PC-9 (cell line): ENCODE data around the gene UBR4. TPM values are rescaled to one million over a fixed set of nuclear protein-coding genes. Genes with fewer than 3 reads are reported as not detected.

Experiments used
- BruUV-seq: library from RNA; stranded (reverse); fragments of 400-500 nt; replicated peaks from 2 replicates; lab custom pipeline; 2021; lab: Mats Ljungman, UMichigan
- CTCF ChIA-PET: fragments of 300-600 bp; sonication (Branson Sonifier 250); formaldehyde crosslinking; loops from one replicate; lab custom pipeline; 2022; ENCODE audit warnings: antibody characterized with exemption; lab: Charles Lee
- POLR2A ChIA-PET: fragments of 300-600 bp; sonication (Branson Sonifier 250); formaldehyde crosslinking; loops from one replicate; lab custom pipeline; 2022; ENCODE audit warnings: antibody characterized with exemption; ENCODE audit not compliant: unreplicated experiment; lab: Charles Lee
- DNase-seq, 2 experiments: peaks; one replicate each; pipeline versions ENCODE4 v3.0.0 to v3.0.0-alpha.2; 2015 to 2022; ENCODE audit warnings: mixed read lengths in 1 of 2
- H2AFZ ChIP-seq: fragments of 200-600 bp; sonication (generic); 2 replicates; pipeline ENCODE4 v1.8.1; 2017; ENCODE audit warnings: antibody characterized with exemption
- H3F3A ChIP-seq: fragments of 200-600 bp; sonication (generic); 2 replicates; pipeline ENCODE4 v1.8.1; 2017; ENCODE audit warnings: antibody characterized with exemption, mild to moderate bottlenecking, low read depth; ENCODE audit not compliant: insufficient read depth
- H3K27ac ChIP-seq: fragments of 200-600 bp; sonication (generic); 2 replicates; pipeline ENCODE4 v1.6.1; 2016; ENCODE audit warnings: mixed run types
- H3K27me3 ChIP-seq: fragments of 200-600 bp; sonication (generic); 2 replicates; pipeline ENCODE4 v1.6.1; 2016; ENCODE audit warnings: low read depth, mixed run types; ENCODE audit not compliant: insufficient read depth
- H3K36me3 ChIP-seq: fragments of 200-600 bp; sonication (generic); 2 replicates; pipeline ENCODE4 v1.6.1; 2016; ENCODE audit warnings: low read depth, mixed run types
- H3K4me1 ChIP-seq: fragments of 200-600 bp; sonication (generic); replicated peaks from 2 replicates; pipeline ENCODE4 v1.6.1; 2016; ENCODE audit warnings: mixed run types; ENCODE audit not compliant: insufficient read depth
- H3K4me2 ChIP-seq: fragments of 200-600 bp; sonication (generic); 2 replicates; pipeline ENCODE4 v1.6.1; 2017; ENCODE audit warnings: mixed run types
- H3K4me3 ChIP-seq: fragments of 200-600 bp; sonication (generic); 2 replicates; pipeline ENCODE4 v1.6.1; 2016; ENCODE audit warnings: mixed run types
- H3K79me2 ChIP-seq: fragments of 200-600 bp; sonication (generic); 2 replicates; pipeline ENCODE4 v1.6.1; 2017; ENCODE audit warnings: low read depth, mixed run types
- H3K9me2 ChIP-seq: fragments of 200-600 bp; sonication (generic); 2 replicates; pipeline ENCODE4 v1.8.1; 2017; ENCODE audit warnings: mild to moderate bottlenecking; ENCODE audit not compliant: insufficient read depth
- H3K9me3 ChIP-seq: fragments of 200-600 bp; sonication (generic); 2 replicates; pipeline ENCODE4 v1.8.1; 2016; ENCODE audit warnings: low read depth; ENCODE audit not compliant: insufficient read depth
- H4K20me1 ChIP-seq: fragments of 200-600 bp; sonication (generic); 2 replicates; pipeline ENCODE4 v1.8.1; 2017; ENCODE audit not compliant: insufficient read depth
- EZH2 ChIP-seq: fragments of 200-600 bp; sonication (generic); IDR thresholded peaks from 2 replicates; pipeline ENCODE4 v1.8.0; 2017; ENCODE audit warnings: antibody characterized with exemption, low read depth
- intact Hi-C: fragments of 100-400 bp; cut with micrococcal nuclease; formaldehyde crosslinking; loops from one replicate; pipeline ENCODE4 v1.10.0; 2022; ENCODE audit not compliant: unreplicated experiment
- total RNA-seq: library from RNA; stranded (reverse); gene quantifications from 2 replicates; pipeline ENCODE4 v1.2.3, GENCODE V29; 2021
- TF ChIP-seq, protein P1 (sequence below): fragments of 200-600 bp; sonication (generic); conservative IDR thresholded peaks from 2 replicates; pipeline ENCODE4 v1.6.1; 2017; ENCODE audit warnings: mixed run types, antibody characterized with exemption, mild to moderate bottlenecking, moderate library complexity

Gene UBR4
- total RNA-seq, 1 experiment from 2014 or later: 117 TPM

DNA sequence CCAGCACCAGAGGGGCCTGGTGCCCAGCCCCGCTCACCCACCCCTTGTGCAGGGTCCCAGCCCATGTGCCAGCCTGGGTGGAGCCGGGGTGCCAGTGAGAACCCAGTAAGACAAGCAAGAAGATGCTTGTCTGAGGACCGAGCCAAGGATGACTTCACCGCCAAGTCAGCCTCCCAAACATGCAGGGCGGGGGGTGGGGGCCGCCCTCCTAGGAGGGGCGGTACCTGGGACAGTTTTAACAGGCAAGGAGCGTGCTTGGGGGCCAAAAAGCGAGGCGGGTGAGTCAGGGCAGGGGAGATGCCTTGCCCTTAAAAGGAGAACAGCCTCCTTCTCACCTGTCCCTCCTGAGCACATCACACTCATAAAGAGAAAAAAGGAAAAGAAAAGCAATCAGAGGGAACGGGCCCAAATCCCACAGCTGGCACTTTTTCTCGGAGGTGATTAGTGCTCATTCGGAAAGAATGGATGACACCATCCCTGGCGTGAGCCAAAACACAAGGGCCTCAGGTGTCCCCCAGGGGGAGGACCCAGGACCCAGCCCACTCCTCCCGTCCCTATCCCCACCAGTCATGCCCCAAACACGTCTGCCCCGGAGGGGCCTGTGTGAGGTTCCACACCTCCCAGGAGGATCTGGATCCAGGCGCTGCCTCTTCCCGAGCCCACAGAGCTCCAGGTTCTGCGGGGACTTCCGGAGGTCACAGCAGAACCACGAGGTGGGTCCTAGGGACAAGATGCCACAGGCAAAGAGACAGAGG lies 176.0 kb downstream of the UBR4 start:
- TSS peak; percentile 78 for BruUV-seq
- no peaks in the 10 kb centered on the region for H3K9me2 ChIP-seq
- intact Hi-C loops: loop anchor here (1.0 to 5.0 kb wide), 2 partner anchors 23 to 33 kb away; no protein-coding TSS in a partner anchor
- peak; percentile 66 to 79 for DNase-seq
- H3F3A ChIP-seq: peaks cover under 1% of the 10 kb centered on the region; the same call in 1 of the 2 replicates
- H3K4me1 ChIP-seq: peaks cover 28% of the 10 kb centered on the region
- H3K4me2 ChIP-seq: peak overlapping the region; percentile 39; the same call in 1 of the 2 replicates
- H3K36me3 ChIP-seq: no peaks in the 10 kb centered on the region
- ChIA-PET CTCF (no interaction called here), POLR2A (no interaction called here)
- H3K79me2 ChIP-seq: no peaks in the 10 kb centered on the region
- TF ChIP-seq, protein P1, sequence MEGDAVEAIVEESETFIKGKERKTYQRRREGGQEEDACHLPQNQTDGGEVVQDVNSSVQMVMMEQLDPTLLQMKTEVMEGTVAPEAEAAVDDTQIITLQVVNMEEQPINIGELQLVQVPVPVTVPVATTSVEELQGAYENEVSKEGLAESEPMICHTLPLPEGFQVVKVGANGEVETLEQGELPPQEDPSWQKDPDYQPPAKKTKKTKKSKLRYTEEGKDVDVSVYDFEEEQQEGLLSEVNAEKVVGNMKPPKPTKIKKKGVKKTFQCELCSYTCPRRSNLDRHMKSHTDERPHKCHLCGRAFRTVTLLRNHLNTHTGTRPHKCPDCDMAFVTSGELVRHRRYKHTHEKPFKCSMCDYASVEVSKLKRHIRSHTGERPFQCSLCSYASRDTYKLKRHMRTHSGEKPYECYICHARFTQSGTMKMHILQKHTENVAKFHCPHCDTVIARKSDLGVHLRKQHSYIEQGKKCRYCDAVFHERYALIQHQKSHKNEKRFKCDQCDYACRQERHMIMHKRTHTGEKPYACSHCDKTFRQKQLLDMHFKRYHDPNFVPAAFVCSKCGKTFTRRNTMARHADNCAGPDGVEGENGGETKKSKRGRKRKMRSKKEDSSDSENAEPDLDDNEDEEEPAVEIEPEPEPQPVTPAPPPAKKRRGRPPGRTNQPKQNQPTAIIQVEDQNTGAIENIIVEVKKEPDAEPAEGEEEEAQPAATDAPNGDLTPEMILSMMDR: no peak
- no peak for TF ChIP-seq EZH2
- H3K4me3 ChIP-seq: no peak overlapping the region
- H4K20me1 ChIP-seq: no peaks in the 10 kb centered on the region
- H3K27me3 ChIP-seq: no peaks in the 10 kb centered on the region
- H3K9me3 ChIP-seq: no peaks in the 10 kb centered on the region
- no peak overlapping the region for H2AFZ ChIP-seq
- no peak overlapping the region for H3K27ac ChIP-seq

DNA sequence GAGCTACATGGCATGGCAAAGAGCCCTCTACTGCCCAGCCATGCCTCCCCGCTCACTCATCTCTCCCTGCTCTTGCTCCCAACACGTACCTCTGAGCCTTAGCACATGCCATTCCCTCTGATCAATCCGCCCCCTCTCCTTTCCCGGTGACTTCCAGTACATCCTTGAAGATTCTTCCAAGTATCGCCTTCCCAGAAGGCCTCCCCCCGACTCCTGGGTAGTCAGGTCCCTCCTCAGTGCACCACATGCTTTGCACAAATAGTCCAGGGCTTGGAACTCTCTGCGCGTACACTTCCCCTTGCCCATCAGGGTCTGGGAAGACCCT lies 176.6 kb downstream of the UBR4 start:
- Histone ChIP-seq H3K79me2 (no peaks in the 10 kb centered on the region), H3F3A (peaks cover 5% of the 10 kb centered on the region; the same call in 1 of the 2 replicates), H3K27ac (no peak overlapping the region), H3K9me2 (no peaks in the 10 kb centered on the region), H3K9me3 (no peaks in the 10 kb centered on the region), H3K4me1 (peaks cover 33% of the 10 kb centered on the region), H3K4me2 (peak overlapping the region; percentile 39; the same call in 1 of the 2 replicates), H3K36me3 (no peaks in the 10 kb centered on the region), H3K4me3 (no peak overlapping the region), H4K20me1 (no peaks in the 10 kb centered on the region), H2AFZ (no peak overlapping the region), H3K27me3 (no peaks in the 10 kb centered on the region)
- ChIA-PET POLR2A (interaction anchor here (0.6 to 0.7 kb wide), 2 partner anchors 21 to 24 kb away, joined by 3 read pairs; no protein-coding TSS in a partner anchor), CTCF (no interaction called here)
- BruUV-seq: no TSS peak
- TF ChIP-seq EZH2: no peak
- TF ChIP-seq, protein P1: no peak
- DNase-seq: no peak
- intact Hi-C loops: loop anchor here (5.0 kb wide), 1 partner anchor 34 kb away; no protein-coding TSS in a partner anchor

DNA sequence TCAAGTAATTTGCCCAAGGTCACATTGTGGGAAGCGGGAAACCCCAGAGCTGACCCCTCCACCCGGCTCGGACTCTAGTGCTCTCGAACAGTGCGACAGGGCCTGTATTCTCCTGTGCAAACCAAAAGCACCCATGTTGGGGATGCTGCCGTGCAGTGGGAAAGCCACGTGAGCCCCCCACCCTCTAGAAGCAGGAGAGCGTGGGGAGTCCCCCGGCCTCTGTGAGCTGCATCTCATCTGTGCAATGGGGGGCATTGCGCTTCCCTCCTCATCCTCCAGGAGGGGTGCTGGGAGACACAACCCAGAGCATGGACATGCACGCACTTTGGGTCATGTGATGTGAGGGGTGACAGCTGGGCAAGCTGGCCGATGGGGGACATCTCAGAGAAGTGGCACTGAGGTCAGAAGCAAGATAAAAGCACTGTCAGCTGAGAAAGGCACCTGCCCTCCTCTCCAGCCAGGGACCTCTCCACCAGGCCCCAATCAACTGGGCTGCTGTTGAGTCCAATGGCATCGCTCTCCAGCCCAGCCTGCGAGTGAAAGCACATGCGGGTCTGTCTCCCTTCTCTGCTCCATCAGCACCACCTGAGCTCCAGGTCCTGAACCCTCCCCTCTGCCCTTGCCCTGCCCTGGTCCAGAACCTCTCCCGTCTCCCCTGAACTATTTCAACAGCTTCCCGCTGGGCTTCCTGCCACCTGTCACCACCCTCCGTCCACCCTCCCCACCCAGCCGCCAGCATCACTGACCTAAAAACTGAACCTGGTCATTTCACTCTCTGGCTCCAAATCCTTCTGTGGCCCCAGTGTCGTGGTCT lies 177.2 kb downstream of the UBR4 start:
- H3K4me1 ChIP-seq: peaks cover 33% of the 10 kb centered on the region
- no peak for TF ChIP-seq EZH2
- TF ChIP-seq, protein P1: no peak
- no peak for DNase-seq
- no peaks in the 10 kb centered on the region for H3K9me3 ChIP-seq
- no peak overlapping the region for H2AFZ ChIP-seq
- no peaks in the 10 kb centered on the region for H3K79me2 ChIP-seq
- intact Hi-C loops: loop anchor here (5.0 kb wide), 1 partner anchor 34 kb away; no protein-coding TSS in a partner anchor
- no peak overlapping the region for H3K27ac ChIP-seq
- no peak overlapping the region for H3K4me3 ChIP-seq
- no peaks in the 10 kb centered on the region for H3K36me3 ChIP-seq
- H4K20me1 ChIP-seq: no peaks in the 10 kb centered on the region
- BruUV-seq: no TSS peak
- H3K9me2 ChIP-seq: no peaks in the 10 kb centered on the region
- H3F3A ChIP-seq: peaks cover 5% of the 10 kb centered on the region; the same call in 1 of the 2 replicates
- no peaks in the 10 kb centered on the region for H3K27me3 ChIP-seq
- ChIA-PET CTCF (interaction anchor here (1.4 kb wide), 1 partner anchor 21 kb away, joined by 3 read pairs; no protein-coding TSS in a partner anchor), POLR2A (interaction anchor here (0.6 to 0.7 kb wide), 2 partner anchors 21 to 23 kb away, joined by 3 read pairs; no protein-coding TSS in a partner anchor)
- H3K4me2 ChIP-seq: no peak overlapping the region
